Retinal pigment epithelial cell (primary cell): Measurements from ENCODE around the gene RNF4.
"Not testable (repeated sequence)": the region's sequence is repeated elsewhere in the genome, so short reads cannot be mapped to it uniquely, and the experiment has no call there.

Source experiments
- DNase-seq: peaks from one replicate; pipeline ENCODE4 v3.0.0-alpha.2; 2010; ENCODE audit warnings: low read depth
- H3K4me3 ChIP-seq: 2 replicates; pipeline ENCODE4 v1.5.1; 2011; ENCODE audit warnings: mild to moderate bottlenecking, low read length, control low read depth, moderate library complexity
- CTCF ChIP-seq: conservative IDR thresholded peaks from 2 replicates; pipeline ENCODE4 v1.5.1; 2011; ENCODE audit warnings: low read depth, low read length, control low read depth, inconsistent platforms

The RNF4 gene

DNA sequence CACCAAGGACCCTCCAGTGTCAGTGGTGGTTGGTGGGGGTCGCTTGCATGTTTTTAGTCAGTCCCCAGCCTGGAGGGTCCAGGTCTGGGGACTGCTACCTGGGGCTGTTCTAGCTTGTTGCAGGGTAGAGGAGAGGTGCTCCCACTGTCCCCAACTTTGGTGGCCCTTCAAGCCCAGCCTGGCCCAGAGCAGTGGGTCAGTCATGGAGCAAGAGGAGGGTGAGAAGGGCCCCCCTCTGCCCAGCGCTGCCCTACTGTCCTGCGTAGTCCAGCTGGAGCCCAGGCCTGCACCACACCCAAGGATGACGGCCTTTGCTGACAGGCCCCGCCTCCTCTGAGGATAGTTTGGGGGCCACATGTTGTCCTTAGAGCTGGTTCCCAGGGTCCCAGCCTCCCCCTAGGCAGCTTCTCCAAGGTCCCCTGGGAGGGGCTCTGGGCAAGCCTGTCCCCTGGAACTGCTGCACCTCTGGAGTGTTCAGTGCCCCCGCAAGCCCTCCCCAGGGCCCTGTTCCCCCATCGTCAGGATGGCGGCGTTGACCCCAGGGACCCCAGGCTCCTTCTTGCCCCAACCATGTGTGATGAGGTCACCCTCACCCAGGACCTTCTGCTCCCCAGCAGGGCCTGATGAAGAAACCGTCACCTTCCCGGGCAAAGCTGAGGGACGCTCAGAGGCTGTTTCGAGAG, 43.4 kb upstream of the RNF4 start:
- no peak for TF ChIP-seq CTCF

DNA sequence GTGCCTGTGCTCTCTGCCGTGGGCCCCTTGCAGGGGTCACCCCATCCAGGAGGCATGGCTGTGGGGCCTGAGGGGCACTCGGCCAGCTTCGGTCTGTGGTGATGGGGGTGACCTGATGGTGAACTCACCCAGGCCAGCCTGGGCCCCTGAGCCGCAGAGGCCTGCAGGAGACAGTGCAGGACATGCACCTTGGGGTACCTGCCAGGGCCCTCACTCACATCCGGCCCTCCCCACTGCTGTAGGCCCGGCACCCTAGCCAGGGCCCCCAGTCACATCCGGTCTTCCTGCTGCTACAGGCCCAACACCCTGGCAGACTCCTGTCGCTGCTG, 42.9 kb upstream of the RNF4 start:
- TF ChIP-seq CTCF: no peak
- no peak overlapping the region for H3K4me3 ChIP-seq
- no peak for DNase-seq

More for the DNA sequence above, 43.4 kb upstream of the RNF4 start:
- no peak overlapping the region for H3K4me3 ChIP-seq
- DNase-seq: no peak

- no peak for TF ChIP-seq CTCF
- H3K4me3 ChIP-seq: no peak overlapping the region
- DNase-seq: no peak
Measured at GRCh38 chr4:2426711-2427275, 42.1 kb upstream of the RNF4 start.

- no peak for DNase-seq
- TF ChIP-seq CTCF: no peak
- H3K4me3 ChIP-seq: no peak overlapping the region
Measured at GRCh38 chr4:2427383-2428334, 41.2 kb upstream of the RNF4 start.

GRCh38 chr4:2428496-2429213, 40.3 kb upstream of the RNF4 start:
- no peak for DNase-seq
- H3K4me3 ChIP-seq: no peak overlapping the region
- TF ChIP-seq CTCF: no peak

DNA sequence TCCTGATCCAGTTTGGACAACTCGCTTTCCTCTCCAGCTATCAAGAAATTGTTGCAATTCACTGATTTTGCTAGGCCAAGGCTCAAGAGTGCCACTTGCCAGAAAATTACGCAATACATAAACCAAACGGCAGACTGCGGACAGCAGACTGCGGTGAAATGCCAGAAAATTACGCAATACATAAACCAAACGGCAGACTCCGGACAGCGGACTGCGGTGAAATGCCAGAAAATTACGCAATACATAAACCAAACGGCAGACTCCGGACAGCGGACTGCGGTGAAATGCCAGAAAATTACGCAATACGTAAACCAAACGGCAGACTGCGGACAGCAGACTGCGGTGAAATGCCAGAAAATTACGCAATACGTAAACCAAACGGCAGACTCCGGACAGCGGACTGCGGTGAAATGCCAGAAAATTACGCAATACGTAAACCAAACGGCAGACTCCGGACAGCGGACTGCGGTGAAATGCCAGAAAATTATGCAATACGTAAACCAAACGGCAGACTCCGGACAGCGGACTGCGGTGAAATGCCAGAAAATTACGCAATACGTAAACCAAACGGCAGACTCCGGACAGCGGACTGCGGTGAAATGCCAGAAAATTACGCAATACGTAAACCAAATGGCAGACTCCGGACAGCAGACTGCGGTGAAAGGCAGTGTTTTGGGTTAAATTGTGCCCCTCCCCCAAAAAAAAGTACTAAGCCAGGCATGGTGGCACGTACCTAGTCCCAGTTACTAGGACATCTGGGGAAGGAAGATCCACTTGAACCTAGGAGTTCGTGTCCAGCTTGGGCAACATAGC, 38.8 kb upstream of the RNF4 start:
- not testable (repeated sequence) for H3K4me3 ChIP-seq, DNase-seq
